Right lobe of liver (tissue), 4 donors: ENCODE data around the gene NAB2.

ENCODE experiments used
- POLR2A ChIP-seq: fragments of 450-650 bp; IDR thresholded peaks from one replicate; pipeline ENCODE4 v1.6.1; 2017; ENCODE audit warnings: antibody characterized with exemption, mild to moderate bottlenecking
- TF ChIP-seq, protein P1 (sequence below), 4 donors: fragments of 200-600 bp in 3 of 4; fragments of 450-650 bp in 1 of 4; IDR thresholded peaks; one replicate each; pipeline versions ENCODE4 v1.5.1 to v1.8.0; 2016 to 2022; ENCODE audit warnings: antibody characterized with exemption in 4 of 4, mild to moderate bottlenecking in 2 of 4
- donor health status: DM: no; HTN: no; CAD: no.
- donor health status: DM: no; HTN: no; CAD: no.
- donor health status: DM: no; HTN: yes; CAD: no.

DNA sequence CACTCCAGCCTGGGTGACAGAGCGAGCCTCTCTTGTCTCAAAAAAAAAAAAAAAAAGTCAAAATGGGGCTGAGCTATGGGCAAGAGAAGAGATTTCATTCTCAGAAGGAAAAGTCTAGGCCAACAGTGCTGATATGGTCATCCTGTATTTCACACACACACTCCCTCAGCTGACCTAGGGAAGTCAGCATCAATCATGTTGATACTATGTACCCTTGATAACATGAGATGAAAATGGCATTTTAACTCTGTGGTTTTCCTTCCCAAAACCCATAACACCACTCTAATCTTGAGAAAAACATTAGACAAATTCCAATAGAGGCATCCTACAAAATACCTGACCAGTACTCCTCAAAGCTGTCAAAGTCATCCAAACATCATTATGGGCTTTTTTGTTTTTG is 8.1 kb upstream of the NAB2 start:
- TF ChIP-seq, protein P1, sequence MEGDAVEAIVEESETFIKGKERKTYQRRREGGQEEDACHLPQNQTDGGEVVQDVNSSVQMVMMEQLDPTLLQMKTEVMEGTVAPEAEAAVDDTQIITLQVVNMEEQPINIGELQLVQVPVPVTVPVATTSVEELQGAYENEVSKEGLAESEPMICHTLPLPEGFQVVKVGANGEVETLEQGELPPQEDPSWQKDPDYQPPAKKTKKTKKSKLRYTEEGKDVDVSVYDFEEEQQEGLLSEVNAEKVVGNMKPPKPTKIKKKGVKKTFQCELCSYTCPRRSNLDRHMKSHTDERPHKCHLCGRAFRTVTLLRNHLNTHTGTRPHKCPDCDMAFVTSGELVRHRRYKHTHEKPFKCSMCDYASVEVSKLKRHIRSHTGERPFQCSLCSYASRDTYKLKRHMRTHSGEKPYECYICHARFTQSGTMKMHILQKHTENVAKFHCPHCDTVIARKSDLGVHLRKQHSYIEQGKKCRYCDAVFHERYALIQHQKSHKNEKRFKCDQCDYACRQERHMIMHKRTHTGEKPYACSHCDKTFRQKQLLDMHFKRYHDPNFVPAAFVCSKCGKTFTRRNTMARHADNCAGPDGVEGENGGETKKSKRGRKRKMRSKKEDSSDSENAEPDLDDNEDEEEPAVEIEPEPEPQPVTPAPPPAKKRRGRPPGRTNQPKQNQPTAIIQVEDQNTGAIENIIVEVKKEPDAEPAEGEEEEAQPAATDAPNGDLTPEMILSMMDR (IDR thresholded peaks at IDR 0.05), result no peak
- no peak for TF ChIP-seq POLR2A
